Sciatic nerve (tissue), 2 donors: ENCODE measurements around the gene KRTAP29-1. TPM values are rescaled to one million over a fixed set of nuclear protein-coding genes. Genes with fewer than 3 reads are reported as not detected.
"Not testable (repeated sequence)": the region's sequence is repeated elsewhere in the genome, so short reads cannot be mapped to it uniquely, and the experiment has no call there.

Experiments used
- ATAC-seq: fragments of 200-7000 bp; cut with Tn5 transposase; one replicate; pipeline ENCODE4 v1.9.1; 2020; ENCODE audit warnings: mild to moderate bottlenecking, moderate library complexity
- DNase-seq: peaks from one replicate; pipeline ENCODE4 v3.0.0-alpha.2; 2020; ENCODE audit warnings: low spot score
- intact Hi-C: fragments of 100-400 bp; cut with DNase I; formaldehyde crosslinking; loops from one replicate; pipeline ENCODE4 v1.14.2; 2022
- total RNA-seq: library from RNA; stranded (reverse); fragmentation: NEBNext Ultra II Directional; extraction: Animal tissue kit (Norgen Biotek cat#: 25700); gene quantifications from one replicate; pipeline ENCODE4 v1.2.1, GENCODE V29; 2021
- donor health status: DM: no; HTN: no; CAD: no.
- donor health status: DM: no; HTN: no; CAD: no.

KRTAP29-1 gene
- not detected for total RNA-seq

GRCh38 chr17:41301916-41302901 lies at the start of gene KRTAP29-1:
TSS of gene KRTAP29-1 (minus strand) at chr17:41302851. CDS start at chr17:41302851, 0 bp downstream.
- no peak for DNase-seq
- intact Hi-C loops, result no loop called here

GRCh38 chr17:41351177-41351576 lies 48.5 kb upstream of the KRTAP29-1 start:
- DNase-seq, result no peak
- ATAC-seq, result no peak
- intact Hi-C loops, result no loop called here

More at GRCh38 chr17:41301916-41302901, at the start of gene KRTAP29-1:
- ATAC-seq, result no peak

- intact Hi-C loops, ATAC-seq, DNase-seq: not testable (repeated sequence)
These were observed 47.8 kb upstream of the KRTAP29-1 start, which contains the start of gene KRT33A for GRCh38 chr17:41350381-41350878. TSS of gene KRT33A (minus strand) at chr17:41350828. CDS start at chr17:41350767, 61 bp downstream.

GRCh38 chr17:41347869-41348760 lies 45.5 kb upstream of the KRTAP29-1 start:
- DNase-seq (no peak), ATAC-seq (no peak)
- intact Hi-C loops, result no loop called here

- intact Hi-C loops, ATAC-seq: not testable (repeated sequence)
These were observed 43.8 kb upstream of the KRTAP29-1 start for GRCh38 chr17:41346421-41346820.

GRCh38 chr17:41345992-41346391 lies 43.3 kb upstream of the KRTAP29-1 start:
- intact Hi-C loops, result no loop called here
- ATAC-seq (no peak), DNase-seq (no peak)

More at GRCh38 chr17:41346421-41346820, 43.8 kb upstream of the KRTAP29-1 start:
- DNase-seq, result not testable (repeated sequence)

- intact Hi-C loops, result no loop called here
- ATAC-seq, result no peak
- no peak for DNase-seq
These were observed 40.4 kb upstream of the KRTAP29-1 start for GRCh38 chr17:41343029-41343428.

GRCh38 chr17:41340934-41341861 lies 38.5 kb upstream of the KRTAP29-1 start:
- DNase-seq (no peak), ATAC-seq (no peak)
- intact Hi-C loops, result no loop called here

- no peak for DNase-seq
- intact Hi-C loops, result no loop called here
- no peak for ATAC-seq
These were observed 37.8 kb upstream of the KRTAP29-1 start for GRCh38 chr17:41340494-41340893.

GRCh38 chr17:41339571-41340172 lies 37.0 kb upstream of the KRTAP29-1 start:
- DNase-seq (no peak), ATAC-seq (no peak)
- intact Hi-C loops, result no loop called here

GRCh38 chr17:41338961-41339485 lies 36.4 kb upstream of the KRTAP29-1 start:
- DNase-seq, result no peak
- intact Hi-C loops, result no loop called here
- no peak for ATAC-seq

GRCh38 chr17:41335747-41336146 lies 33.1 kb upstream of the KRTAP29-1 start:
- intact Hi-C loops, result no loop called here
- DNase-seq (no peak), ATAC-seq (no peak)

- no peak for DNase-seq
- ATAC-seq, result no peak
- intact Hi-C loops, result no loop called here
These were observed 32.0 kb upstream of the KRTAP29-1 start for GRCh38 chr17:41334385-41335305.

GRCh38 chr17:41333836-41334235 lies 31.2 kb upstream of the KRTAP29-1 start:
- no peak for DNase-seq
- intact Hi-C loops, result no loop called here
- ATAC-seq, result no peak

GRCh38 chr17:41333098-41333497 lies 30.4 kb upstream of the KRTAP29-1 start:
- DNase-seq, result no peak
- intact Hi-C loops, result no loop called here

GRCh38 chr17:41332239-41332638 lies 29.6 kb upstream of the KRTAP29-1 start:
- DNase-seq, result no peak

More at GRCh38 chr17:41333098-41333497, 30.4 kb upstream of the KRTAP29-1 start:
- no peak for ATAC-seq

More at GRCh38 chr17:41332239-41332638, 29.6 kb upstream of the KRTAP29-1 start:
- no peak for ATAC-seq
- intact Hi-C loops, result no loop called here
